ENCODE results near the gene ABCA6.
"Not testable (repeated sequence)": the region's sequence is repeated elsewhere in the genome, so short reads cannot be mapped to it uniquely, and the experiment has no call there.

ABCA6 gene, protein sequence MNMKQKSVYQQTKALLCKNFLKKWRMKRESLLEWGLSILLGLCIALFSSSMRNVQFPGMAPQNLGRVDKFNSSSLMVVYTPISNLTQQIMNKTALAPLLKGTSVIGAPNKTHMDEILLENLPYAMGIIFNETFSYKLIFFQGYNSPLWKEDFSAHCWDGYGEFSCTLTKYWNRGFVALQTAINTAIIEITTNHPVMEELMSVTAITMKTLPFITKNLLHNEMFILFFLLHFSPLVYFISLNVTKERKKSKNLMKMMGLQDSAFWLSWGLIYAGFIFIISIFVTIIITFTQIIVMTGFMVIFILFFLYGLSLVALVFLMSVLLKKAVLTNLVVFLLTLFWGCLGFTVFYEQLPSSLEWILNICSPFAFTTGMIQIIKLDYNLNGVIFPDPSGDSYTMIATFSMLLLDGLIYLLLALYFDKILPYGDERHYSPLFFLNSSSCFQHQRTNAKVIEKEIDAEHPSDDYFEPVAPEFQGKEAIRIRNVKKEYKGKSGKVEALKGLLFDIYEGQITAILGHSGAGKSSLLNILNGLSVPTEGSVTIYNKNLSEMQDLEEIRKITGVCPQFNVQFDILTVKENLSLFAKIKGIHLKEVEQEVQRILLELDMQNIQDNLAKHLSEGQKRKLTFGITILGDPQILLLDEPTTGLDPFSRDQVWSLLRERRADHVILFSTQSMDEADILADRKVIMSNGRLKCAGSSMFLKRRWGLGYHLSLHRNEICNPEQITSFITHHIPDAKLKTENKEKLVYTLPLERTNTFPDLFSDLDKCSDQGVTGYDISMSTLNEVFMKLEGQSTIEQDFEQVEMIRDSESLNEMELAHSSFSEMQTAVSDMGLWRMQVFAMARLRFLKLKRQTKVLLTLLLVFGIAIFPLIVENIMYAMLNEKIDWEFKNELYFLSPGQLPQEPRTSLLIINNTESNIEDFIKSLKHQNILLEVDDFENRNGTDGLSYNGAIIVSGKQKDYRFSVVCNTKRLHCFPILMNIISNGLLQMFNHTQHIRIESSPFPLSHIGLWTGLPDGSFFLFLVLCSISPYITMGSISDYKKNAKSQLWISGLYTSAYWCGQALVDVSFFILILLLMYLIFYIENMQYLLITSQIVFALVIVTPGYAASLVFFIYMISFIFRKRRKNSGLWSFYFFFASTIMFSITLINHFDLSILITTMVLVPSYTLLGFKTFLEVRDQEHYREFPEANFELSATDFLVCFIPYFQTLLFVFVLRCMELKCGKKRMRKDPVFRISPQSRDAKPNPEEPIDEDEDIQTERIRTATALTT (N-terminal part only)

GRCh38 chr17:69141431-69142174 lies at the start of gene ABCA6:
Gene ABCA6 (minus strand): TSS chr17:69141895. CDS start chr17:69140703, 1,192 bp downstream.
- DNase-seq (ENCODE audit: insufficient read length, low spot score) (no peak), FAIRE-seq (no peak)

- DNase-seq (ENCODE audit: insufficient read length, low spot score) (no peak), FAIRE-seq (no peak)
Measured at GRCh38 chr17:69188796-69189195, 47.1 kb upstream of the ABCA6 start.

- no peak for DNase-seq (ENCODE audit: insufficient read length, low spot score)
- FAIRE-seq: no peak
Measured at GRCh38 chr17:69188064-69188463, 46.4 kb upstream of the ABCA6 start.

DNA sequence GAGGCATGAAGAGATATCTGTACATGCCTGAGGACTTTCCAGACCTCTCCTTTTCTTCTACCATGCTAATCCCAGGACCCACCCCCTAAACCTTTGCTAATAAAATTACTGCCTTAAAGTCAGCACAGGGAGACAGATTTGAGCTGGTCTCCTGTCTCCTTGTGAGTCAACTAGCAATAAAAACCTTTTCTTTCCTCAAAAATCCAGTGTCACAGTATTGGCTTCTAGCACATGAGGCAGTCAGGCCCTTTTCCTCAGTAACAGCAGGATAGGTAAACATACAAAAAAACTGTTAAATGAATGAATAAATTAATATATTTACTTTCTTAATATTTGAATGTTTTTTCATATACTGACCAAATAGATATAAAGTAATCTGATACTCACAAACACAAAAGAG lies 45.6 kb upstream of the ABCA6 start:
- DNase-seq (ENCODE audit: insufficient read length, low spot score) (no peak), FAIRE-seq (no peak)

- FAIRE-seq: no peak
- no peak for DNase-seq (ENCODE audit: insufficient read length, low spot score)
Measured at GRCh38 chr17:69179227-69179952, 37.7 kb upstream of the ABCA6 start.

GRCh38 chr17:69176457-69176795 lies 34.7 kb upstream of the ABCA6 start:
- FAIRE-seq: no peak
- DNase-seq (ENCODE audit: insufficient read length, low spot score): no peak

DNA sequence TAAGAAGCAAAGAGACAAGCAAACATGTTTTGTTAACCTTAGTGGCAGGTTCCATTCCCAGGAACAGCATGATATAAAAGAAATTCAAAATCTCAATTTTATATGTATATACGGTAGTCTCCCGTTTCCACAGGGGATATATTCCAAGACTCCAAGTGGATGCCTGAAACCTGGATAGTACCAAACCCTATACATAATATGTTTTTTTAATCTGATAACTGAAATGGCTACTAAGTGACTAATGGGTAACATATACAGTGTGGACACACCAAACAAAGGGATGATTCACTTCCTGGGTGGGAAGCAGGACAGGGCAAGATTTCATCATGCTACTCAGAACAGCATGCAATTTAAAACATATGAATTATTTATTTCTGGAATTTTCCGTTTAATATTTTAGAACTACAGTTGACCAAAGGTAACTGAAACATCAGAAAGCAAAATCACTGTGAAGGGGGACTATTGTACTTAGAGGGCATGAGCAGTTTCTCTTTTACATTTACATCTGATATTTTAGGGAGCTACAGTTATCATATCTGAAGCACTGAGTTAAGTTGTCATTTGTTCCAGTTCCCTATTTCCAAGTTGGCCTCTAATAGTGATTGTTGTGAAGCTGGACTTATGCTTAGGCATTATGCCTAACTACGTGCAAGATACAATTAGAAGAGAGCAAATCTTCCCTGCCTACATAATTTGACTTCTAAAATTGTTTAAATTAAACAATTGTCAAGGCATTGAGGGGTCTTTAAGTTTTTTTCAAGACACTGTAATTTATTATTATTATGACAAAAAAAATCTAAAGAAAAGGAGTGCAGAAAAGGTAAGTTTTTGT lies 34.1 kb upstream of the ABCA6 start:
- DNase-seq (ENCODE audit: insufficient read length, low spot score): no peak
- no peak for FAIRE-seq

DNA sequence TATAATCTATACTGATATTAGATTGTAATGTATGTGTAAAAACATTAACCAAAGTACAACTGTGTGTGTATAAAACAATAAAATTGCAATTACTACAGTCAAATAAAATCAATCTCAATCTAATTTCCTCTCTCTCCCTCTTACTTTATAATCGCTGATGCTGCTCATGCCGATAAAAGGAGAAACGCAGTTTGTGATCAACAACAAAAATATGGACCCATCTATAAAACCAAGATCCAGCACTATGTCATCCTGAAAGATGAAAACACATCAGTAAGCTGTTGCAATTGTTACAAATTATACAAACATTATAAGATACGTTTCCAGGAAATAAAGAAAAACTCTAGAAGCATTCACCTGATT lies 33.5 kb upstream of the ABCA6 start:
- DNase-seq (ENCODE audit: insufficient read length, low spot score) (no peak), FAIRE-seq (no peak)

GRCh38 chr17:69173118-69173517 lies 31.4 kb upstream of the ABCA6 start:
- FAIRE-seq: no peak

DNA sequence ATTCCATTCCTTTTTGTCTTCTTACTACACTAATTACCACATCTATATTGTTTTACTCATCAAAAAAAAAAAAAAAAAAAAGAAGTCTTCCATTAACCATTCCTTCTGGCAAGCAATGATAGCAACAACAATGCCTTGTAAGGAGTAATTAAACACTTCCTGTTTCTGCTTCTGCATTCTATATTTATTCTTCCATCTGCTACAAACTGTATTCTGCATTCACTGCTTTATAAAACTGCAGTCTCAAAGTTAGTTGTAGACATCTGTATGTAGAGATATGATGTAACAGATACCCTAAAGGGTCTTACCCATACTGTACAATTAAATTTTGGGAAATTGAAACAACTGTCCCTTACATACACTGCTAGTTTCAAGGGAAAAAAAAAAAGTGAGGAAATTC lies 28.7 kb upstream of the ABCA6 start:
- DNase-seq (ENCODE audit: insufficient read length, low spot score): no peak

More at GRCh38 chr17:69173118-69173517, 31.4 kb upstream of the ABCA6 start:
- no peak for DNase-seq (ENCODE audit: insufficient read length, low spot score)

GRCh38 chr17:69168642-69169041 lies 26.9 kb upstream of the ABCA6 start:
- DNase-seq (ENCODE audit: insufficient read length, low spot score); FAIRE-seq: not testable (repeated sequence)

More for the DNA sequence above, 28.7 kb upstream of the ABCA6 start:
- no peak for FAIRE-seq

GRCh38 chr17:69166957-69167356 lies 25.3 kb upstream of the ABCA6 start:
- no peak for FAIRE-seq

GRCh38 chr17:69164206-69164605 lies 22.5 kb upstream of the ABCA6 start:
- FAIRE-seq: peak; percentile 59
- no peak for DNase-seq (ENCODE audit: insufficient read length, low spot score)

More at GRCh38 chr17:69166957-69167356, 25.3 kb upstream of the ABCA6 start:
- DNase-seq (ENCODE audit: insufficient read length, low spot score): no peak

GRCh38 chr17:69159418-69159817 lies 17.7 kb upstream of the ABCA6 start:
- no peak for FAIRE-seq
- DNase-seq (ENCODE audit: insufficient read length, low spot score): no peak

DNA sequence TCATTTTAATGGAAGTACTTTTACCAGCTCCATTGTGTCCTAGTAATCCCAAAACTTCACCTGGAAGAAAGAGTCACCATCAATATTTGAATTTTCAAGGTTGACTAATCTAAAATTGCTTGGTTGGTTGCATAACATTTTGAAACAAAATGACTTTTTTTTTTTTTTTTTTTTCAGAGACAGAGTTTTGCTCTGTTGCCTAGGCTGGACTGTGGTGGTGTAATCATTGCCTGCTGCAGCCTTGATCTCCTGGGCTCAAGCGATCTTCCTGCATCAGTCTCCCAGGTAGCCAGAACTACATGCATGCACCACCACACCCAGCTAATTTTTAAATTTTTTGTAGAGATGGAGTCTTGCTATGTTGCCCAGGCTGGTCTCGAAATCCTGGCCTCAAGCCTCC lies 12.6 kb upstream of the ABCA6 start:
- FAIRE-seq (no peak), DNase-seq (ENCODE audit: insufficient read length, low spot score) (no peak)

DNA sequence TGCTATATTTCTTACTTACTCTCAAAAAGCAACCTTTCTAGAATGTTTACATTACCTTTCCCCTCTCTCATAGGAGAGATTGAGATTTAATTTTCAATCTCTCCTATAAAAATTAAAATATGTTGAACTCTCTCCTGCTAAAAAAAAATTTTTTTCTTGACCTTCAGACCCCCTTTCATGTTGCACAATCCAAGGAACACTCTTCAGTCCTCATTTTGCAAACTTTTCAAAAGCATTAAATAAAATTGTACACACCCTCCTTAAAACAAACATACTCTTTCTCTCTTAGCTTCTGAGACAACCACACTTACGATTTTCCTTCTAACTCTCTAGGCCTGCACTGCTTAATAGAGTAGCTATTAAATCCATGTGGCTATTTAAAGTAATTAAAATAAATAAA lies 8.6 kb upstream of the ABCA6 start:
- no peak for DNase-seq (ENCODE audit: insufficient read length, low spot score)
- FAIRE-seq: no peak

- no peak for FAIRE-seq
- DNase-seq (ENCODE audit: insufficient read length, low spot score): no peak
Measured at GRCh38 chr17:69147460-69147859, 5.8 kb upstream of the ABCA6 start.

GRCh38 chr17:69144331-69145255 lies 2.9 kb upstream of the ABCA6 start:
- no peak for FAIRE-seq
- no peak for DNase-seq (ENCODE audit: insufficient read length, low spot score)
